ENCODE results near the gene RERE.

The RERE gene

DNA sequence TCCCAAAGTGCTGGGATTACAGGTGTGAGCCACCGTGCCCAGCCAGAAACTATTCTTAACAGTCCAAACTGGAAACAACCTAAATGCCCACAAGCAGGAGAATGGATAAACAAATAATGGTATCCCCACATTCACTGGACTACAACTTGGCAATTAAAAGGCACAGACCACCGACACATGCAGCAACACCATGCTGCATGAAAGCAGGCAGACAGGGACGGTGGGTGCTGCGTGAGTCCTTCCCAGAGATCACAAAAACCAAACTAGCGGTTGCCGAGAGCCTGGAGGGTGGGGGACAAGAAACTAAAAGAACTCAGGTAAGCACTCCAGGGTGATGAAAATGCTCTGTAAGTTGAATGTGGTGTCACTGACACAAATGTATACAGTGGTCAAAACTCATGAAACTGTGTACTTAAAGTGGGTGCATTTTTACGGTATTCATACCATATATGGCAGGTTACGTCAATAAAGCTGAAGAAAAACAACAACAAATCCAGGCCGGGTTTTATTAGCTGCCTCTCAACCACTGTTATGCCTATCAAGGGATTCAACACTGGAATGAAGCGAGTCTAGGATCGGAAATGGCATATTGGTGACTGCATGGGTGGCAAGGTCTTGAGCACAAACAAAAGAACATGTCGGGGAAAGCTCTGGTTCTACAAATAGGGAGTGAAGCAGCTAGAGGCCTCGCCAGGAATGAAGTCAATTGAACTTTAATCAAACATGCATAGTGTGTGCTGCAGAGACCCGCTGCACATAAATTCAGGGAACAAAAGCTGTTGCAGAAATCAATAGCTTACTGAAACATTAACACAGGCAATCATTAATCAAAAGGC lies 447.2 kb downstream of the RERE start:
- peak; percentile 47 for DNase-seq

DNA sequence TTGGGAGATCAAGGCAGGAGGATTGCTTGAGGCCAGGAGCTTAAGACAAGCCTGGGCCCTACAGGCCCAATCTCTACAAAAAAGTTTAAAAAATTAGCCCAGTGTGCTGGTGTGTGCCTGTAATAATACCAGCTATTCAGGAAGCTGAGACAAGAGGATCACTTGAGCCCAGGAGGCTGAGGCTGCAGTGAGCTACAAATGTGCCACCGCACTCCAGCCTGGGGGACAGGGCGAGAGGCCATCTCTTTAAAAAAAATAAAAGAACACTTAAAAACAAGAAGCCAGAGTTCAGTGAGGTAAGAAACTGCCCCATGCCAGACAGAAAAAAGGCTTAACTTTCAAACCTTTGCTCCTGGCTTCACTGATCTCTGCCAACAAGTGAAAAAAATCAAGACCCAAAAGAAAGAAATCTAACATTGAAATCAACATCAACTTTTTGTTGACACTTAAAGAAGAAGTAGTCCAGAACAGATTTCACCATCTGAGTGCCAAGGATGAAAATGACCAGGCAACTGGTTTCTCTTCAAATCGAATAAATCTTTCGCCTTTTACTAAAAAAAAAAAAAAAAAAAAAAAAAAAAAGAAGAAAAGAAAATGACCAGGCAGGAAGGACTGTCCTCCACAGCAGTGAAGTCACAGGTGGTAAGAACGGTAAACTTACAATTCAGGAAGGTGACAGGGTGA lies 448.3 kb downstream of the RERE start:
- no peak for DNase-seq

DNA sequence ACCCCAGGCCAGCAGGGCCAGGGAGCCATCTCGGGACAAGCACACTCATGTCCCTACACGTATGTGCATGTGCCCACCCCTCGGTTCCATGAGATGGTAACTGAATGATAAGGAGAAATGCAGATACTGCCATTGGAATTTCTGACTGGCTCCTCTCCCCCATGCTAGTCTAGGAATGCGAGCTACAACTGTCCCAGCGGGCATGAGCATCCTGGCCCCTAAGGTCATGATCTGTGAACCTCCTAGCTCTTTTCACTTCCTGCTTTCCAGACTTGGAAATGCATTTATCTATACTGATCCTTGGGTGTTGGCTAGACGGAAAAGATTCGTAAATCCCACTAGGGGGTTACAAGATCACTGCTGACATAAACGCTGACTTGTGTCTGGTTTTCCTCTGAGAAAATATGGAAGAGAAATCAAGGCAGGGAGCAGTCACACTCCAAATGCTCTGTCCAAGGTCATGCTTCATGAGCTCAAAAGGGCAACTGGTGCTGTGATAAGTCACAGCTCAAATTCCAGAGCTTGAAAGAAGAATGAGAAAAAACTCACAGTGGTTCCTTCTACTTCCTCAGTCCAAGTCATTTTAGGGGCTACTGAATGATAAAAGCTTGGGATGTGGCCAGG lies 449.8 kb downstream of the RERE start:
- DNase-seq: no peak

DNA sequence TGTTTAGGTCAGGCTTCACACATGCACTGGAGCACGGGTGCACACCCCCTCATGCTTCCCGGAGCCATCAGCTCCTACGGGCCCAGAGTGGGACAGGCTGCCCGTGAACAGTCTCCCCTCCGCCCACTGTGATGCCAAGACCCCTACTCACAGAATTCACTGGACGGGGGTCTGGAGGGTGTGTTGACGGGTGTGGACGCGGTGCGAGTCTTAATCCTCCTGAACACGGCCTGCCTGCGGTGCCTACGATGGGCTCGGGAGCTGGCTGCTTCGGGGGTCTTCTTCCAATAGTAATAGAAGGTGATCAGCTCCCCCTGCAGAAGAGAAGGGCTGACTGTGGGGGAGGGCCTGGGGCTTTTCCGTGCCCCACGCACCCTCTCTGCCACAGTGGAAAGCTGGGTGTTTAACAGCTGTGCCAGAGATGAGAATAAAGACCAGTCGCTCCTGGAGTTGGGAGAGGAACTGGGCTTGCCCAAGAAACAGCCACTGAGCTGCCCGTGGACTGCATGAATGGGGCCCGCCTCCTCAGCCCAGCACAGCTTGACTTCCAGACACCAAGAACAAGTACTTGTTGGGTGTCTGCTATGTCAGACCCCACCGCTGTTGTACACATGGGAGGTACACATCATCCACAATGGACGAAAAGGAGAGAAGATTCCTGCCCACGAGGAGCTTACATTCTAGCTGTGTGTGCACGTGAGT lies 451.6 kb downstream of the RERE start:
- no peak for DNase-seq

DNA sequence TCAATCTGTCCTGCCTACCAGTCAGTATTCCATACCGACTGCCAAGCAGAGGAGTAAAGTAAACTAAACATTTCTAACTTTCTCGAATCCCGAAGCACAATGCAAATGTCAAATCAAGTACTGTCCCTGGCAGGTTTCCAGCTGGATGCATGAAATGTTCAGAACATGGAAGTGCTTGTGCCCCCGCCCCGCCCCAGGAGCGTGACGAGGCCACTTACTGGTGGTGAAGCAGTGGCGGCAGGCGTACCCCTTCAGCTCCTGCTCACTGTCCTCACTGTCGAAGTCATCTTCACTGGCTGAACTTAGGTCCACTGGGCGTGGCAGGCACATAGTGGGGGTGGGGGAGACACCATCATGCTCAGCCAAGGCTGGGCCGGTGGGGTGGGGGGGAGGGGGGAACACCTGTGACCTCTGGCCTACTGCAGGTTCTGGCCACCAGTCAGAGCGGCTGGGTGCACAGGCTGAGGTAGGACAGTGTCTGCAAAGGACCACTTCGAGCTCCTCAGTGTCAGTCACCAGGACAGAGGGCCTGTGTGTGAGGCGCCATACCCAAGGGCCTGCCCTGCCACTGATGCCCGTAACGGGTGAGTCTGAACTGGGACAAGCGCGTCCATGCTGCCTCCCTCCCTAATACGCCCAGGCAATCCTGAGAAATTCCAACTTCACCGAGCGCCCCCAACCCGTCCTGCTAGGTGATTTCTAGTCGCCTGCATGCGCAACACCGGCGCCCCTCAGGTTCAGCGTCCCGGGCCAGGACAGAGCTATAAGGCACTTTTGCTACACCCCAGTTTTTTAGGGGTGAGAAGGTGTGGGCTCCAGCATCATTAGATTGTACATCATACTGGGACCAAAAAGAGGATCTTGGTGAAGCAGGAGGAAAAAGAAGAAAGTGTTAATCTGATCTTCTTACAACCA lies 452.7 kb downstream of the RERE start:
- DNase-seq: no peak

DNA sequence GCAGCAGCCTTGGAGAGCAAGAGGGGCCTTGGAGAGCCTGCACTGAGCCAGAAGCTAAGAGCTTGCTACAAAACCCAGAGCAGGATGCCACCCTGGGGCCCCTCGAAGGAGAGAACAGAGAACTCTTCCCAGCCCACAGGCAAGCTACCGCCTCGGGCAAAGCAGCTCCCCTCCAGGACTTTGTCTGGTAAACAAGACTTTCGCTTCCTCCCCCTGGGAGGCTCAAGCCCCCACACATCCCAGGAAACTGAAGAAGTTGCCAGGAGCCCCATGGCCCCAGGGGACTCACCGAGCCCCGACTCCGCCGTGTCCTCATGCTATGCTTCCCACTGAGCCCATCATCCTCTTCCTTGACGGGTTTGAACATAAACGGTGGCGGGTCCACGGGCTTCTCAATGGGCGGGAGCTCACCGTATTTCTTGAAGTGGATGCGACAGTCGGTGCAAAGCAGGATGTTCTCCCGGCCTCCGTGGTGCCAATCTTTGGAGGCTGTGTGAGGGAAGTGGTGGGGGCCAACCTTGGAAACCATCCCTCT lies 453.6 kb downstream of the RERE start:
- no peak for DNase-seq

DNA sequence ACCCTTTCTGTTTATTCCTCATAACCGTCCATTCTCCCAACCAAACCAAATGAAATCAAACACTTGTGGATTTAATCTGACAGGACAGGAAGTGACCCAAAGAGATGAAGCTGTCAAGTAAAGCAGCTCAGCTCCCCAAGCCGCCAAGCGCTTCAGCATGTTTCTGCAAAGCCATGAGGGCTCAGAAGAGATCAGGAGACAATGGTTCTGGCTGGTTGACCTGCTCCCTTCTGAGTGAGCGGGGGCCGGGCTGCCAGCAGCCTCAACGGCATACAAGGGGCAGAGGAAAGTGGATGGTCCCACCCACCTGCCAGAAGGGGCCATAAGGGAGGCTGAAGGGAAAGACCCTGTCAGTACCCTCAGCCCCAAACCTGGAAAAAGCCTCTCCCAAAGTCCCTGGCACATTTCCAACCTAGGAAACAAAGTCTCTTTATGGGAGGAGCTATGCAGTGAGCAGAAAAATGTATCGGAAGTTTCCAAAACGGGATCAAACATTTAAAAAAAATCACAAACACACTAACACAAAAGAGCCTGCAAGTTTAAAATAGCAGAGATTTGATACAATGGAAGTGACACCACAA lies 454.2 kb downstream of the RERE start:
- DNase-seq: no peak

DNA sequence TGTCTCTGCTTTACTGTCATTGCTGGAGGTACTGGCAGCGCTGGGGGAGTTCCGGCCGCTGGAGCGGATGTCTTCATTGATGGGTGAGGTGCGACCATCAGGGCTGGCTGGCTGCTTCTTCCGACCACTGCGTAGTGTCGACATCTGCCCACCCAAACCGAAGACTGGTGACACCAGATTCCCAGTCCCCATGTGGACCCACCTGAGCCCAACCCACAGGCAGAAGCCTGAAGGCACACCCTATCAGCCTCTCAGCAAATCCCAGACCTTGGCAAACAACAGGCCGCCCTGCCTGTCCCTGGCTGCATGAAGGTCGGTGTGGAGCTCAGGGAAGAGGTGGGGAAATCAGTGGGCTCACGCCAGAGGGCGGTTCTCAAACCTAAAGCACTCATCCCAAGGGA lies 454.7 kb downstream of the RERE start:
- DNase-seq: no peak

DNA sequence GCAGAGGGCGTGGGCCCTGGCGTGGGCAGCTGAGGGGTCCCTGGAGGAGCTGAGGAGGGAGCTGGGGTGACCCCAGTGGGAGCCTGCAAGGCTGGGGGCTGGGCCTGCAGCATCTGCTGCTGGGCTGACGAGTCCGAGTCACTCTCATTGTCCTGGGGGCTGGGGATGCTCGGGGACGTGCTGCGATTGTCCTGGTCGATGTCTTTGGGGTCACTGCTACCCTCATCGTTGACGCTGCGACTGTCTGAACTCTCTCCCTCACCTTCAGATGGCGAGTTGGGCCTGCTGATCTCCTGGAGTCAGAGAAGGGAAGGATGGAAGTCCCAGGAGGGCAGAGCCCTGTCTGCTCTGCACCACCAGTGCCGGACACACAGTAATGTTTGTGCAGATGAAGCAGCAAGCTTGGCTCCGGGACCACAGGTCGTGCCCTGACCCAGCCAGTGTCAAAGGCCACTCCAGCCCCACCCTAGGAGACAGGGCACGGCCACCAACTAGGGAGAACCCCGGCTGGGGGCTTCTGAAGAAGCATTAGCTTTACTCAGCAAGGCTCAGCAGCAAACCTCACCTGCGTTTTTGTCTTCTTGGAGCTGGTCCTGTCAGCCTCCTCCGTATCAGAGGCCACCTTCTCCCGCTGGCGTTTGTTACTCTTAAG lies 456.1 kb downstream of the RERE start:
- DNase-seq: no peak

DNA sequence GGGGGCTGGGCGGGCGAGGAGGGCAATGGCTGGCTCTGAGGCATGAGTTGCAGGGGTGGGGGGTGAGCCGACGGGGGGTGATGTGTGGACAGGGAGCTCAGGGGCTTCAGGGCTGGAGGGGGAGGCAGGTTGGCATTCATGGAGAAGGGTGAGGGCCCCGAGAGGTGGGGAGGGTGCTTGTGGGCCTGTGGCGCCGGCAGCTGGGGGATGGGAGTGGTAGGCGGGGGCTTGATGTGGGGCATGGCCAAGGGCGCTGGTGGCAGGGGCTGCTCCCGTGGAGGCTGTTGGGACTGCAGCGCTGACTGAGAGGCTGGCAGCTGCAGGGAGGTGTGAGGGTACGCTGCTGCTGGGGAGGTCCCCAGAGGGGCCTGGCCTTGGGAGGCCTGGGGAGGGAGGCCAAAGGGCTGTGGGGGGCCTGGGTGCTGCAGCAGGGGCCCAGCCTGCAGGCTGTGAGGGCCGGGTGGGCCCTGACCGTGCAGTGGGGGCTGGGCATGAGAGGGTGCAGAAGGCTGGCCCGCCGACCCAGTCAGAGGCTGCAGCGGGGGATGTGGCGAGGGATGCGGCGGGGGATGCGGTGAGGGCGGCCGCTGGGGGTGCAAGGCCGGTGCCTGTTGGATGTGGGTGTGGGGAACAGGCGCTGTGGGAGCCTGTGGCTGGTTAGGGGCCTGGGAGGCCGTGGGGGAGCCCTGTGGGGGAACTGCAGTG lies 456.8 kb downstream of the RERE start:
- DNase-seq: no peak

DNA sequence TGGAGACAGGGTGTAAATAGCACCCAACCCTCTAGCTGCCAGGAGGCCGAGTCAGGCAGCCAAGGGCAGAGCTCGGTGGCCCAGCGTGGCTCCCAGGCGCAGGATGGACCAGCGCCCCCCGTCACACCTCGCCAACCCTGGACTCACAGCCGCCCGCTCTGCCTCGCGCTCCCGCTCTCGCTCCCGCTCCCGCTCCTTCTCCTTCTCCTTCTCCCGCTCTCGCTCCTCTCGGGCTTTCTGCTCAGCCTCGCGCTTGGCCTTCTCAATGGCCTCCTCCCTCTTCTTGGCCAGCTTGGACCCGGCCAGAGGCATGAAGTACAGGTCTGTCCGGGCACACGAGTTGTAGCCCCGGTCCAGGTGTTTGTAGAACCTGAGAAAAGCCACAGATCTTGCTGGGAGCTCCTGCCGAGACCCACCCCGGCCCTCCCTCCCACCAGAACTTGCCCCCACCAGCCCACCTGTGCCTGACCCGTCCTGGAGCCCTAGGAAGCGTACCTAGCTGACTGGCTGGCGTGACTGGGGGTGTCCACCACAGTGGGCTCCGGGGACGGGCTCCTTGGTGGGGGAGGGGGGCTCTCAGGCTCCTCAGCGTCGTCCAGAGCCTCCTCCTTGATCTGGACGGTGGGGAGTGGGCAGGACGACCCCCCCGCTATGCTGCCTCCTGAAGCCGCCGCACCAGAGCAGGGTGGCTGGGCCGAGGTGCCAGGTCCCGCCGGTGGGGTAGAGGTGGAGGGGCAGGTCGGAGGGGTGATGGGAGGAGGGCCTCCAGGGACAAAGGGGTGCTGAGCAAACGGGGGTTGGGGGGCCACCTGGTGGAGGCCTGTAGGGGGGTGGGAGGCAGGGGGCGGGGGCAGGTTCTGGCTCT lies 457.6 kb downstream of the RERE start:
- DNase-seq: no peak

DNA sequence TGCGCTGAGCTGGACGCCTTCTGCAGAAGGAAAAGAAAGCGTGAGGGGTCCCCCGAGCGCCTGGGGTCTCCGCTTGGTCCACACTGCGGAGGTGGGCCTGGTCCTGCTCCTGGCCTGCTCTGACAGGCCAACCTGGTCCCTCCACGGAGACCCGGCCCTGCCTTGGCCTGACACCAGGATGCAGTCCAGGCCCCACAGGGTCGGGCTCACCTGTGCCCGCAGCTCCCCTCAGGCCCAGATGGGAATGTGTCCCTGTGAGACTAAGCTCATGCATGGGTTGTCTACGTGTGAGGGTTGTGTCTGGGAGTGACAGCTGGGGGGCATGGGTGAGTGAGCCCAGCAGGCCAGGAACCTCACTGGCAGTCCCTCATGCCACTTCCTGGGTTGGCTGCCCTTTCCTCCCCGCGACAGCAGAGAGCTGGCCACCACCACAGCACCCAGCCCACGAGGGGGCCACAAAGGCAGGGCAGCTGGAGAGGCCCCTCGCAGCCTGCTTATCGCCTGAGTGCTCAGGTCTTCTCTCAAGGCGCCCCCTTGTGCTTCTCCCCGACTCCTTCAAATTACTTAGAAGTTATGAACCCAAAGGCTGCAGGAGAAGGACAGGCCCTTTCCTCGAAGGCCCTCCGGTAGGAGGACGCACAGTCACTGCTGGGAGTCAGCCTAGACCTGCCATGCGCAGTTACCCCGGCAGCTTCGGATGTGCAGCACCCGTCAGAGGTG lies 458.4 kb downstream of the RERE start:
- no peak for DNase-seq

DNA sequence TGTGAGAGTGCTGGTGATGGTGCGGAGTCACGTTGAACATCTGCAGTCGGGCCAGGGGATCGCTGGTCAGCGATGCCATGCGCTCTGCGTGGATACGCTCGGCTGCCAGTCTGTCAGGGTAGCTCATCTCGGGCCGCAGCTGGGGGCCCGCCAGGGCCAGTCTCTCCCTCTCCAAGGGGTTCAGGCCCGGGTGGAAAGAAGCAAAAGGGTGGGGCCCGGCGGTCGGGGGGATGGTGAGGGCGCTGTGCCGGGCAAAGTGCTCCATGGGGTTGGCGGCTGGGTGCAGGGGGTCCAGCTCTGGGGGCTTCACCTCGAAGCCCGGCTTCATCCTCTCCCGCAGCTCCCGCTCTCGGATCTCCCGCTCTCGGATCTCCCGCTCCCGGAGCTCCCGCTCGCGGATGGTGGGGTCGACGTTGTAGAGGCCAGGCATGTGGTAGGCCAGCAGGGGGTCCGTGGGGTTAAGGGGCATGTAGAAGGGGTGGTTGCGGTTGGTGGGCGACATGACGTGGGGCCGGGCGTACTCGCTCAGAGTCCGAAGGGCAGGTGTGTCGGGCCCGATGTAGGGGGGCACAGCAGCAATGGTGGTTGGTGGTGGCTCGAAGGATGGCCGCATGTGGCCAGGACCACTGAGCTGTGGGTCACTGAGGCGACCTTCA lies 459.1 kb downstream of the RERE start:
- no peak for DNase-seq

DNA sequence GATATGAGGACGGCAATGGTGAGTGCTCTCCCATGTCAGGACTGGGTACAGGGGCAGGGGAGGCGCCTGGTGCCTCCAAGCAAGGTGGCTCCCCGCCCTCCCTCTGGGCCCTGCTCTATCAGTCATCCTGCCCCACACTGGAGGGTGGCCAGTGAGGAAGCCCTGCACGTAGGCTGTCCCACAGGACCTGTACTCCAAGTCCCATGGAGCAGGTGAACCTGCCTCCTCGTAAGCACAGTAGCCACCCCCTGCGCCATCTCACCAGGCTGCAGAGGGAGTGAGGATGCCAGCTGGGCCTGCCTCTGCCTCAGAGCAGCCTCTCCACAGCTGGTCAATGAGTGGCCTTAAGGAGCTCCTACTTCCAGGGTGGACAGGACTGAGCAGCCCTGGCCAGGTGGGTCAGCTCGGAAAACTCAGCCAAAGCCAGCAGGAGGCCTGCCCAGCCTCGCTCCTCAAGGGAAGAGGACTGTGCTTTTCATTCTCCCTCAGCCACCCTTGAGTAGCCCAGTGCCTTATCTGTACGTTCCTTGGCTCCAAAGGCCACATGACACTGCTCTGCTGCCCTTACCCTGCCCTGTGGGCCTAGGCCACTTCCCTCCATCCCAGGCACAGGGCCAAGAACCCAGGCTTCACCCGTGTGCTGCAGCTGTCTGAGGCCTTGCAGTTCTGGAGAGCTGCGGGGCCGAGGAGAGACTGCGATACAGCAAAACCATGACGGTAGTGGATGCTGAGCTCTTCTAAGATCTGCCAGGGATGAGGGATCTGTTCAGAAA lies 459.9 kb downstream of the RERE start:
- no peak for DNase-seq

DNA sequence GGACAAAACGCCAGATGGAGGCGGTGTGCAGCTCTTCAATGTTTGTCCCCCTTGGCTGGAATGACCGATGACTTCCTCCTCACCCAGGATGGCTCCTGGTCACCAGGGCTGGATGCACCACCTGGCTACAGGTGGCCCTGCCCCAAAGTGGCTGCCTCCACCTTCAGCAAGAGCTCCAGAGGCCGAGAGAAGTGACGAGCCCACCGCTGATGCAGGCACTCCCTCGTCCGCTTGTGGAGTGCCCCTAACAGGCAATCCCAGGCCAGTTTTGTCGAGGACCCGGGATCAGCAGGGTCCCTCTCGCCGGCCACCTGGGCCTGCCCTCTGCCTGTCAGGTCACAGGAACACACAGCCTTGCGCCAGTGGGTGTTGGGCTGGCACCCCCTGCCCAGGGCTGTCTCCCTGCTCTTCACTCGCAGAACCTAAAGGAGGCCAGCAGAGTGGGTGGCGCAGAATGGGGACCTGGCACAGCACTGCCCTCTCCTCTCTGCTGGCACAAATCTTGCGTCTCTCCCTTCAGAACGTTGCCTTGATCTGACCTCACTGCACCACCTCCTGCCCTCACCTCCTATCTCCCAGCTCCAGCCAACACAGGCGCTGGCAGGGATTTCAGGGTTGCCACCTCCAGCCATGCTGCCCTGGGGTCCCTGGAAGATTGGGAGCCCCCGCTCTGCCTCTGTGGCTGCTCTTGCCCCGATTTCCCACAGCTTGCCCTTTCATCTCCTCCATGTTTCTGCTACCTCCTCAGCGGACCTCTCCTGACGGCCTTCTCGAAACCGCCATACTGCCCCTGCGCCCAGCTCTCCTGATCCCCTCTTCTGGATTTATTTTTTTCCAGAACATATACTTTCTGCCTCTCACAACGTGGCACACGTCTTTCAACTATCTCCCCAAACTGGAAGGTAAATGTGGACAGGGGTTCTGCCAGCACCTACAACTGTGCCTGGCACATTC lies 460.9 kb downstream of the RERE start:
- no peak for DNase-seq
